GM21423 (cell line): ENCODE data around the gene UBP1.
"Not testable (repeated sequence)": the region's sequence is repeated elsewhere in the genome, so short reads cannot be mapped to it uniquely, and the experiment has no call there.

ENCODE experiments used
- ATAC-seq: cut with Tn5 transposase; IDR thresholded peaks from one replicate; pipeline ENCODE4 v1.9.1; 2021; ENCODE audit warnings: mild to moderate bottlenecking, moderate library complexity; ENCODE audit not compliant: unreplicated experiment

Gene UBP1

DNA sequence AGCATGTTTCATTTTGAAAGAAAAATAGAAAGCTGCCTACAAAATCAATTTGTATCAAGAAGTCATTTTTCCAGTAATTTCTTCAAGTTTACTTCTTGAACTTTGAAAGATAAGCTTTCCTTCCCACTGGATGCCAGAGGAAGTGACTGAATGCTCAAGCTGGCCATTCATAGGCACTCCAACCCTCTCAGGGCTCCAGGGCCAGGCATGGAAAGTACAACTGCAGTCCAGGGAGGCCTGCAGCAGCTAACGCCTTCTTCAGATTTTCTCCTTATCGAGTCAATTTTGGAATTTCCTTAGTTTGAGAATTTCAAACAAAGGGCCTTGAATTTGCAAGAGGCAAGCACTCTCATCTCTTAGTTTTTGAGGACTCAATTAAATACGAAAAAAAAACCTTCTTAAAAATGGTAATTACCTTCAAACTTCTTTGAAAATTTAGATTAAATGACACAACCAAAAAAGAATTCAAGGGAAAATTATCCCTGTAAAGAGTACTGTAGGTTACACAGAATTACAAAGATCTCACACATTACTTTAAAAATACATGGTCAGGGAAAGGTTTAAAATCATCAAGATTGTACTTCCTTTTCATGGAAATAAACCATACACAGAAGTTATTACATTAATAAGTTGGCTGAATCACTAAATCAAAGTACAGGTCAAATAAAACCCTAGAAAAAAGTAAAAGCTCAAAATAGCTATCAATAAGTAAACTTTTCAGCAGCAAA lies 2.5 kb downstream of the UBP1 start:
- ATAC-seq, result no peak

- ATAC-seq, result no peak
Measured at GRCh38 chr3:33433843-33434242, 6.4 kb downstream of the UBP1 start.

- no peak for ATAC-seq
Measured at GRCh38 chr3:33430571-33430970, 9.6 kb downstream of the UBP1 start.

GRCh38 chr3:33430061-33430460 lies 10.1 kb downstream of the UBP1 start:
- ATAC-seq, result no peak

GRCh38 chr3:33429306-33429705 lies 10.9 kb downstream of the UBP1 start:
- ATAC-seq, result not testable (repeated sequence)

DNA sequence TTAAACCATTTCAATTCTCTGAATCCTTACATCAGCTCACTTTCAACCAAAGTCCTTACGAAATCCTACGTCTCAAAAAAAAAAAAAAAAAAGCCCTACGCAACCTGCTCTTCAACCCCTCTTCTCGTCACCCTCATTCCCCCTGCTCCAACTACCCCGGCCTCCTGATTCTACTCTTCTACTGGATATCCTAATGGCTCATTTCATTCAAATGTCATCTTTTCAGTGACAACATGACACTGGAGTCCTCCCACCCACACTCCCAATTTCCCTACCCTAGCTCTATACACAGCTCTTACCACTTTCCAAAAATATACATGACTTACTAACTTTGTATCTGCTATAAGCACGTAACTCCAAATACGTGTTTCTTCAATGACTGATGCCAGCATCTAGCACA lies 11.5 kb downstream of the UBP1 start:
- no peak for ATAC-seq

DNA sequence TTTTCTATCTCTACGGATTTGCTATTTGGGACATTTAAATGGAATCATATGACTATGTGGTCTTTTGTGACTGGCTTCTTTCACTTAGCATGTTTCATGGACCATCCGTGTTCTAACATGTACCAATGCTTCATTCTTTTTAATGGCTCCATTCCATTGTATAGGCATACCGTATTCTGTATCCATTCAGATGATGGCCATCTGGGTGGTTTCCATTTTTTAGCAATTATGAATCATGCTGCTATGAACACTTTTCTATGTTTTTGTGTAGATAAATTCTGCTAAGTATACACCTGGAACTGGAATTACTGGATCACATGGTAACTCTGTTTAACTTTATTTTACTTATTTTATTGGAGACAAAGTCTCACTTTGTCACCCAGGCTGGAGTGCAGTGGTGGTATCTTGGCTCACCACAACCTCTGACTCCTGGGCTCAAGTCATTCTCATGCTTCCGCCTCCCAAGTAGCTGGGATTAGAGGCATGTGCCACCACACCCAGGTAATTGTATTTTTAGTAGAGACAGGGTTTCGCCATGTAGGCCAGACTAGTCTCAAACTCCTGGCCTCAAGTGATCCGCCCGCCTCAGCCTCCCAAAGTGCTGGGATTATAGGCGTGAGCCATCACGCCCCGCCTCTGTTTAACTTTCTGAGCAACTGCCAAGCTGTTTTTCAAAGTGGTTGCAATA lies 13.4 kb downstream of the UBP1 start:
- ATAC-seq, result no peak

DNA sequence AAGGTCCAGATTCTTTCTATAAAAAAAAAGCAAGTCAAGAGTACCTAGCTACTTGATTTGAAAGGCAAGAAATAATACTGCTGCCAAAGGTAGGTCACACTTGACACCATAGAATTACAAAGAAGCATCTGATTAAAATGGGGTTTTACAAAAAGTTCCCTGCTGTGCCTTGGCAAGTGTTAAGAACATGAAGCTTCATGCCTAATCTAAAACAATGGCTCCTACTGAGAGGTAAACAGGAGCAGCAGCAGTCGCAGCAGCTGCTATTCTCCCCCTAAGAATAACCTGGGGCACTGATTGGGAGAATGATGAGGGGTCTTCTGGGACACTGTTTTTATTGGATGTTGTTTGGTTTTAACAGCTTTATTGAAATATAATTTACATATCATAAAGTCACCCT lies 14.1 kb downstream of the UBP1 start:
- ATAC-seq, result no peak

DNA sequence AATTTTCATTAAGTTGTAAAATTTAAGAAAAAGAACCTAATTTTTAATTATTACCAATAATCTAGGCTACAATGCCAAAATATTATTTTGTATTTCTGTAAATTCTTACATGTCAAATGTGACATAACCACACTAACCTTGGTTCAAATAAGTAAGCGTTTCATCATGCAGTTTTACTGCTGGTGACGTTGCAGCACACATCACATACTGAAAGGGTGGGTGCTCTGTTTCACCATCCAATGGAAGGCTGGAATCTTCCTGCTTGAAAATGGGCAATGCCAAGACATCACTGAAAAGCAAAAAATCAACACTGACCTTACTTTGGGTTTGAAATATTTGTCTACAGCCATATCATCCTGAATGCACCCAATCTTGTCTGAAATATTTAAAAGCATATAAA lies 14.8 kb downstream of the UBP1 start:
- ATAC-seq, result no peak

DNA sequence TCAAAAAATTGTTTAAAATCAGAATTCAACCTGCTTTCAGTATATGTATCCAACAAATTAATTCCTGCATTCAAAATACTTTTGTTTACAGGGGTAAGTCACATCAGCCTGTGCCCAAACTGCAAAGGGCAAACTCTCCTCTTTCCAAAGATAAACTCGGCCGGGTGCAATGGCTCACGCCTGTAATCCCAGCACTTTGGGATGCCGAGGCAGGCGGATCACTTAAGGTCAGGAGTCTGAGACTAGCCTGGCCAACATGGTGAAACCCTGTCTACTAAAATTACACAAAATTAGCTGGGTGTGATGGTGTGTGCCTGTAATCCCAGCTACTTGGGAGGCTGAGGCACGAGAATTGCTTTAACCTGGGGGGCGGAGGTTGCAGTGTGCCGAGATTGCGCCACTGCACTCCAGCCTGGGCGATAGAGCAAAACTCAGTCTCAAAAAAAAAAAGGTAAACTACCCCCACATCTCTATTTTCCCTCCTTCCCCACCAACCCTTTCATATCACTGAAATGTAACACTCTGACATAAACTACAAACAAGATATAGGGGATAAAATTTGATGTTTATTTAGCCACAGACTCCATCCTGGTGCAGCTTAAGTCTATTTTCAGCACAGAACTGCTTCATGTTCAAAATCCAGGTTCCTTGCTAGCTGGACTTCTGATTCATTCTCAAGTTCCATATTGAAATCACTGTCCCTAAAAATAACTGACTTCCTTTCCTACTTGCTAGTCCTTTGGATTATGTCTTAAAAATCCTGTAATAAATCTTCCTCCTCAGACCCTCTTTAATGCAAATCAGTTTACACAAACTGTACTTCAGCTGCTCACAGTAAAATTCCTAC lies 15.4 kb downstream of the UBP1 start:
- ATAC-seq, result no peak

DNA sequence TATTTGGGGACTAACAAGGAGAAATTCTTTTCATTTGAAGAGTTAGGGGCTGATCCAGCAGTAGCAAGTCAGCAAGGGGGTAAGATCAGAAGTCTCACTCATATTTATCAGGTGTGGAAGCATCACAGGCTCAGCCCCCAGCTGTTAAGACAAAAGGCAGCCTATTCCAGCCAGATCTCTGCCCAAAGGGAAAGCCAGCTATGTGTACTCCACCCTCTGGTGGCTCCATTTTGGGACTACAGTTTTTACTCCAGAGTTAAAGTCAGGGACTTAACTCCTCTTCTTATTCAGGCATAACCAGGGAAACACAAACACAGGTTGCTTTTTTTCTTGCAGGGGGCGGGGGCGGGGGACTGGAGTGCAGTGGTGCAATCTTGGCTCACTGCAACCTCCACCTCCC lies 19.2 kb downstream of the UBP1 start:
- no peak for ATAC-seq

DNA sequence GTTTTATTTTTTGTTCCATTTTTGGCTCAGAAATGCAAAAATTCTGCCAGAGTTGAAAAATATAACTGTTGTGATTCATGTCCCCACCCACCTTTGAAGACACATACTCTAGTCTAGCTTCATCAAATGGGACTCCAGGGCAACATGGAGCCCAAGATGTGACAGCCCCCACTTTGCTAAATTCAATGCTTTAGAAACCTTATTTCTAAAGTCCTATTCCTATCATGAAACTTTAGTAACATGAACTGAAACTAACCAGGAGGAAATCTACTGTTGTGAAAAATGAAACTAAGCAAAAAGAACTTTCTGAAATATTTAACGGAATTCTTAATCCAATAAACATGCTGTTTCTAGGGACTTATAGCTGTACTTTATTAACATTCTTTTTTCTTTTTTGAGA lies 20.3 kb downstream of the UBP1 start:
- ATAC-seq, result no peak

DNA sequence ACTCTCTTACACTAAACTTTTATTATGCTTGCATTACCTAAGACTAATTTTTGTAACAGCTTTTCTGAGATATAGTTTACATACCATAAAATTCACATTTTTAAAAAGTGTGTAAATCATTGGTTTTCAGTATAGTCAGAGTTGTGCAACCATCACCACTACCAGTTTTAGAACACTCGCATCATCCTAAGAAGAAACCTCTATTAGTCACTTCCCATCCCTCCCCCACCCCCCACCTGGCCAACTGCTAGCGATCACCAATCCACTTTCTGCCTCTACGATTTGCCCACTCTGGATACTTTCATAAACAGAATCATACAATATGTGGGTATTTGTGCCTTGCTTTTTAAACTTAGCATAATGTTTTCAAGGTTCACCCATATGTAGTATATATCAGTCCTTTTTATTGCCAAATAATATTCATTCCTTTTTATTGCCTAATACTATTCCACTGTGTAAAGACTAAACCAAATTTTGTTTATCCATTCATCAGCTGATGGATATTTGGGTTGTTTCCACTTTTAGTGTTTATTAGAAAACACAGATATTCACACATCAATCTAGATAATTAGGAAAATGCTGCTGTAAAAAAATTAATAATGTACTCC lies 23.0 kb downstream of the UBP1 start:
- ATAC-seq, result no peak

DNA sequence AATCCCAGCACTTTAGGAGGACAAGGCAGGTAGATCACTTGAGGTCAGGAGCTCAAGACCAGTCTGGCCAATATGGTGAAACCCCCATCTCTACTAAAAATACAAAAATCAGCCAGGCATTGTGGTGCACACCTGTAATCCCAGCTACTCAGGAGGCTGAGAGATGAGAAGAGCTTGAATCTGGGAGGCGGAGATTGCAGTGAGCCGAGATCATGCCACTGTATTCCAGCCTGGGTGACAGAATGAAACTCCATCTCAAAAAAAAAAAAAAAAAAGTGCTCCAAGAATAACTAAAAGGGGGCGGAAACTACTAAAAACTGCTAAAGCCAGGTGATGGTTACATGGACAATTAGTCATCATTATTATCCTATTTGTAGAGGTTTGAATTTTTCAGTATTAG lies 29.4 kb downstream of the UBP1 start:
- ATAC-seq, result not testable (repeated sequence)

DNA sequence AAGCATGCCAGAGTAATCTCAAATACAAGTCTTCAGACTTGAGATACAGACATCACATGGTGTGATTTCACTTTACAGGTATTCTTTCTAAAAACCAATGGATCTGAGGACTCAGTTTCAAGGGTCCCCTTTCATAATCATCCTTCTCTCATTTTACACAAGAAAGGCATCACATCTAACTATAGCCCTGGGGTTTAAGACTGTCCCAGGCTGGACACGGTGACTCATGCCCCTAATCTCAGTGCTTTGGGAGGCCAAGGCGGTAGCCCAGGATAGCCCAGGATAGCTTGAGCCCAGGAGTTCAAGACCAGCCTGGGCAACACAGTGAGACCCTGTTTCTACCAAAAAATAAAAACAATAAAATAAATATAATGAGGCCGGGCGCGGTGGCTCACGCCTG lies 36.4 kb downstream of the UBP1 start:
- ATAC-seq, result no peak

DNA sequence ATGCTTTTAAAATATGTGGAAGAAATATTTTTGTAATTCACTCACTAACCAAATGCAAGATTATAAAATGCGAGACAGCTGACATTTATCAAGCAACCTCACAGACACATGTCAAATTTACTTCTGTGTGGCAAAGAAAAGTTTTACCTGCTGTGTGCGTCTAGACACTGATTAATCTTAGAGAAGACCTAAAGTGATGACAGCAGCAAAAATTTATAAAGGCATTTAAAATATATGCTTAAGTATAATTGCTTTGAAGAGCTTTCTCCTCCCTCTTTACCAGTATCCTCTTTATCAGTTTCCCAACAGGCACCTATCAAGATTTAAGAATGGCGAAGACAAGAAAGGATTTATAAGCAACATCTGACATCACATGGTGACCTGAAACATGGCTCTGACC lies 37.3 kb downstream of the UBP1 start:
- ATAC-seq, result no peak

- ATAC-seq, result no peak
Measured at GRCh38 chr3:33401781-33402180, 38.4 kb downstream of the UBP1 start.

- ATAC-seq, result no peak
Measured at GRCh38 chr3:33398410-33398809, 41.8 kb downstream of the UBP1 start.

DNA sequence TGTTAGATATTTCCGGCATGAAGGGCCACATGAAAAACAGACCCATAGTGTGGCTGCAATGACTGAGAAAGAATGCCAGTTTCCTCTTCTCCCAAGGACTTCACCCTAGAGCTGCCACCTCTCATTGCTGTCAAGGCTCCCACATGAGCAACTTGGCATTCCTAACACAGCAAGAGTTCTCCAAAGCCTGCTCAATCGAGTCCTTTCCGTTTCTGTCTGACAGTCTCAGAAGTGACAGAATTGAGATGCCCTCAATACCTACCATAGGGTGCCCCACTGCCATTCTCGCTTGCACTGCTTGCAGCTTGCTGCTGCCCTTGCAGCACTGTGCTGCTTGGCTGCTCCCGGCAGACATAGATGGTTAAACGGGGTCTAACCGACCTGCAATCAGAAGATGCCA lies 44.3 kb downstream of the UBP1 start:
- ATAC-seq, result no peak

DNA sequence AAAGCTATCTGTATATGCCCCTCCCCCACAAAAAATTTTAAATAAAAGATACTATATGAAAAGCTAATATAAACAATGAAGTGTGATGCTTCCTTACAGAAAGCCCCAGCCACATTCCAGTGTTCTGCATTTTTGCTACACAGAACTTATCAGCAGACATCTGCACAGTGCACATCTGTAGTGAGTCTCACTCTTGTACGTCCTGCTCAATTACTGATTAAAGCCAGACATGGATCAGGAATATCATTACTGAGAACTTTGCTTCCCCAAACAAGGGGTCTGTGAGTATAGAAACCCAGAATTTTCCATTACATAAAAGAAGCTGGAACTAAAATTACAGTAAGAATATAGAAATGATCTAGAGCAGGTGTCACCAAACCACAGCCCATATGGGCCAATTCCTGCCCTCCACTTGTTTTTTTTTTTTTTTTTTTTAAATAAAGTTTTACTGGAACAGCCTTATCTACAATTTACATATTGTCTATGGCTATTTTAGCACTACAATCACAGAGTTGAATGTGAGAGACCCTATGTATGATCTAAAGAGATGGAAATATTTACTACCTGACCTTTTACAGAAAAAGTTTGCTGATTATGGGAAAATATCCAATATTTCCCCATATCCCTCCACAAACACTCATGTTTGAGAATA lies 45.7 kb downstream of the UBP1 start:
- ATAC-seq, result no peak

- ATAC-seq, result no peak
Measured at GRCh38 chr3:33392703-33393125, 47.5 kb downstream of the UBP1 start.
